ENCODE results near the gene TMEFF1.

TMEFF1 gene

GRCh38 chr9:100573655-100574260 is 100.8 kb downstream of the TMEFF1 start:
- in situ Hi-C loops (cut with HindIII; ENCODE audit: low sequenced_read_pairs): no loop called here

DNA sequence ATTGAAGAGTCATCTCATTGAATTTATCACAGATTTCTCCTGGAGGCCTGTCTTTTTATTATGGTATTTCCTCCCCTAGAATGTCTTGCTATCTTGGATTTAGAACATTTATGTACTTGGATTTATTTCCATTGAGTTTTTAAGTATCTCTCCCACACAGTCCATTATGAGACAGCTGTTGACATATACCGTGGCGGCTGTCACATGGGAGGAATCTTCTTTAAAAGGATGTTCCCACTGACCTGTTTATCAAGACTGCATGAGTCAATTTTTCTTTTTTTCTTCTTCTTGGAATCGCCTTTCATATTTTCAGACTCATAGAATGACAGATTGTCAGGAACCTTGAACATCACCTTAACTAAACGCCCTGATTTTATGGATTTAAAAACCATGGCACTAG is 102.1 kb downstream of the TMEFF1 start:
- in situ Hi-C loops (cut with HindIII; ENCODE audit: low sequenced_read_pairs): loop anchor here (25.0 kb wide), 1 partner anchor 238 kb away; no protein-coding TSS in a partner anchor

- in situ Hi-C loops (cut with HindIII; ENCODE audit: low sequenced_read_pairs): loop anchor here (25.0 kb wide), 1 partner anchor 239 kb away; no protein-coding TSS in a partner anchor
Measured at GRCh38 chr9:100575765-100576386, 102.9 kb downstream of the TMEFF1 start.

DNA sequence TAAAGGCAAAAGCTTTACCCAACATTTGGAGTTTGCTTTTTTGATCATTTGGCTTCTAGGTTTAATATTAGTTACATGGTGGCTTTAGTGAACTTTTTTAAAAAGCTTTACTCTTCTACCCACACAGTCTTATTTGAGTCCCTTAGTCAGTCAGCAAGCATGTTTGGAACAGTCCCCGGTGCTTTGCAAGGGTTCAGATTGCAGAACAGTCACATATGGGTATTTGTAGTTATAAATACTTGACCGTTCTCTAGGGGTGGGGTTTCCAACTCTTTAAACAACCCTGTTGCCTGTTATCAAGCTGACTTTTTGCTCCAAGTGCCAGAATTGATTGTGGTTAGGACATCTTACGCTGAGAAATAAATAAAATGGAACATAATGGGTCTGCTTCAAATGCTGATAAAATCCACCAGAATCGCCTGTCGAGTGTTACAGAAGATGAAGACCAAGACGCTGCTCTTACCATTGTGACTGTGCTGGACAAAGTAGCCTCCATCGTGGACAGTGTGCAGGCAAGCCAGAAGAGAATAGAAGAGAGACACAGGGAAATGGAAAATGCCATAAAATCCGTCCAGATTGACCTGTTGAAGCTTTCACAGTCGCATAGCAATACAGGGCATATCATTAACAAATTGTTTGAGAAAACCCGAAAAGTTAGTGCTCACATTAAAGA is 105.0 kb downstream of the TMEFF1 start, which contains the start of gene CAVIN4:
CAVIN4 (plus strand) TSS at position 304 of the 673 bp plus-strand sequence; CDS start at position 369, 65 bp downstream.
- in situ Hi-C loops (cut with HindIII; ENCODE audit: low sequenced_read_pairs): loop anchor here (25.0 kb wide), 1 partner anchor 241 kb away; no protein-coding TSS in a partner anchor

- in situ Hi-C loops (cut with HindIII; ENCODE audit: low sequenced_read_pairs): loop anchor here (25.0 kb wide), 1 partner anchor 241 kb away; no protein-coding TSS in a partner anchor
Measured at GRCh38 chr9:100578610-100579009, 105.7 kb downstream of the TMEFF1 start.

- in situ Hi-C loops (cut with HindIII; ENCODE audit: low sequenced_read_pairs): loop anchor here (25.0 kb wide), 1 partner anchor 242 kb away; no protein-coding TSS in a partner anchor
Measured at GRCh38 chr9:100579665-100580064, 106.7 kb downstream of the TMEFF1 start.

- in situ Hi-C loops (cut with HindIII; ENCODE audit: low sequenced_read_pairs): loop anchor here (25.0 kb wide), 1 partner anchor 243 kb away; no protein-coding TSS in a partner anchor
Measured at GRCh38 chr9:100580257-100580656, 107.3 kb downstream of the TMEFF1 start.

- in situ Hi-C loops (cut with HindIII; ENCODE audit: low sequenced_read_pairs): loop anchor here (25.0 kb wide), 1 partner anchor 244 kb away; no protein-coding TSS in a partner anchor
Measured at GRCh38 chr9:100581081-100581480, 108.1 kb downstream of the TMEFF1 start.

- in situ Hi-C loops (cut with HindIII; ENCODE audit: low sequenced_read_pairs): loop anchor here (25.0 kb wide), 1 partner anchor 244 kb away; no protein-coding TSS in a partner anchor
Measured at GRCh38 chr9:100581661-100582060, 108.7 kb downstream of the TMEFF1 start.

- in situ Hi-C loops (cut with HindIII; ENCODE audit: low sequenced_read_pairs): loop anchor here (25.0 kb wide), 1 partner anchor 246 kb away; no protein-coding TSS in a partner anchor
Measured at GRCh38 chr9:100583014-100583802, 110.3 kb downstream of the TMEFF1 start.

DNA sequence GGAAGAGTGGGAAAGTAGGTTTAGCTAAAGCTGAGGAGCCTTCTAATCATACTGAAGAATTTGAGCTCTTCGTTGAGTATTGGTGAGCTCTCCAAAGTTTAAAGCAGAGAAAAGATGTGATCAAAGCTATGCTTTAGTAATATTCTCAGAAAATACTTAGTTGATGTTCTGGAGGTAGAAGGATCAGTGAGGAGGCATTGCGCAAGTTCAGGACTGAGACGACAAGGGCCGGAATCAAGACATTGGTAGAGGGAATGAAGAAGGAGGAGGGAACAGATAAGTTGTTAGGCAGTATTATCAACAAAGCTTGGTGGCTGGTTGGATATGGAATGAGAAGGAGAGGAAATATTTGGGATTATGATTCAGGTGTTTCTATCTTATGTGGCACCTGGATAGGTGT is 112.0 kb downstream of the TMEFF1 start:
- in situ Hi-C loops (cut with HindIII; ENCODE audit: low sequenced_read_pairs): loop anchor here (25.0 kb wide), 1 partner anchor 248 kb away; no protein-coding TSS in a partner anchor

- in situ Hi-C loops (cut with HindIII; ENCODE audit: low sequenced_read_pairs): loop anchor here (25.0 kb wide), 1 partner anchor 249 kb away; no protein-coding TSS in a partner anchor
Measured at GRCh38 chr9:100586093-100586492, 113.1 kb downstream of the TMEFF1 start.

- in situ Hi-C loops (cut with HindIII; ENCODE audit: low sequenced_read_pairs): loop anchor here (25.0 kb wide), 1 partner anchor 250 kb away; no protein-coding TSS in a partner anchor
Measured at GRCh38 chr9:100587375-100587774, 114.4 kb downstream of the TMEFF1 start.

GRCh38 chr9:100589582-100589981 is 116.6 kb downstream of the TMEFF1 start:
- in situ Hi-C loops (cut with HindIII; ENCODE audit: low sequenced_read_pairs): loop anchor here (25.0 kb wide), 1 partner anchor 252 kb away; no protein-coding TSS in a partner anchor

GRCh38 chr9:100590481-100590880 is 117.5 kb downstream of the TMEFF1 start:
- in situ Hi-C loops (cut with HindIII; ENCODE audit: low sequenced_read_pairs): loop anchor here (25.0 kb wide), 1 partner anchor 253 kb away; no protein-coding TSS in a partner anchor

- in situ Hi-C loops (cut with HindIII; ENCODE audit: low sequenced_read_pairs): loop anchor here (25.0 kb wide), 1 partner anchor 254 kb away; no protein-coding TSS in a partner anchor
Measured at GRCh38 chr9:100591139-100591538, 118.2 kb downstream of the TMEFF1 start.

GRCh38 chr9:100591639-100592412 is 118.9 kb downstream of the TMEFF1 start:
- in situ Hi-C loops (cut with HindIII; ENCODE audit: low sequenced_read_pairs): loop anchor here (25.0 kb wide), 1 partner anchor 255 kb away; no protein-coding TSS in a partner anchor

DNA sequence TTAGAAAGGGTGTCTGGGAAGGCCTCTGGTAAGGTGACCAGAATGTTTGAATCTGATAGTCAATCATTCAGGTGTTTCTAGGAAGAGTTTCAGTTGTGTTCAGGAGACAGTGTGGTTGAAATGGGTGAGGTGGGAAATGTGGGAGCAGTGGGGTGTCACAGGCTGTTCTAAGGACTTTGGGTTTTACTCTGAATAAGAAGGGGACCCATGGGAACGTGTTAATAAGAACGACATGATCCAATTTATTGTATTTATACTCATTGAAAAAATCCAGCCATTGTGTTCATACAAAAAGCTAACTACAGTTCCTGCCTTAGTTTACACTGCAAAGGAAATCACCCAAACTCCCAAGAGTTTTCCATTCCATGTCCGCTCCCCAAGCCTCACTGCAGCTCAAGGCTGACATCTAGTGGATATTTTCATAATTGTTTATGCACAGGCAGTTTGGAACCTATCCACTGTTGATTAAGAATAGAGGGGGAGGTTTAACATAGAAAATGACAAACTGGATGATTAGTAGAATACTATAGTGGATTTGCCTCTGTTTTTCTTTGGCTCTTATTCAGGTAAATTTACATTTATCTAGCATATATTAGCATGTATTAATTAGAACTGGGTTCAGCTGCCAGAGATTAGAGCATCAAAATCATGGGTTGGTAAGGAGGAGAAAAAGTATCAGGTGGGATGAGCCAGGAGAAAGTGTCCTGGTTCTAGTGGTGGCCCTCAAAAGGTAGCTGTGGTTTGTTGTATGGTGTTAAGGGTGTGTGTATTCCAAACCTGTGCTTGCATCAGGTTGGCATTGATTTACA is 122.6 kb downstream of the TMEFF1 start:
- in situ Hi-C loops (cut with HindIII; ENCODE audit: low sequenced_read_pairs): loop anchor here (25.0 kb wide), 1 partner anchor 258 kb away; no protein-coding TSS in a partner anchor

Measured in endothelial cell of hepatic sinusoid (primary cell).